ENCODE measurements around the gene RAPGEF1. TPM values are rescaled to one million over a fixed set of nuclear protein-coding genes. Genes with fewer than 3 reads are reported as not detected.

RAPGEF1 gene
- total and polyA plus RNA-seq, 9 of the 15 experiments (the other 6 are each of a cell fraction or from before 2014, with no cell fraction given), result 0.06 to 44.1 (median 19.9) TPM

DNA sequence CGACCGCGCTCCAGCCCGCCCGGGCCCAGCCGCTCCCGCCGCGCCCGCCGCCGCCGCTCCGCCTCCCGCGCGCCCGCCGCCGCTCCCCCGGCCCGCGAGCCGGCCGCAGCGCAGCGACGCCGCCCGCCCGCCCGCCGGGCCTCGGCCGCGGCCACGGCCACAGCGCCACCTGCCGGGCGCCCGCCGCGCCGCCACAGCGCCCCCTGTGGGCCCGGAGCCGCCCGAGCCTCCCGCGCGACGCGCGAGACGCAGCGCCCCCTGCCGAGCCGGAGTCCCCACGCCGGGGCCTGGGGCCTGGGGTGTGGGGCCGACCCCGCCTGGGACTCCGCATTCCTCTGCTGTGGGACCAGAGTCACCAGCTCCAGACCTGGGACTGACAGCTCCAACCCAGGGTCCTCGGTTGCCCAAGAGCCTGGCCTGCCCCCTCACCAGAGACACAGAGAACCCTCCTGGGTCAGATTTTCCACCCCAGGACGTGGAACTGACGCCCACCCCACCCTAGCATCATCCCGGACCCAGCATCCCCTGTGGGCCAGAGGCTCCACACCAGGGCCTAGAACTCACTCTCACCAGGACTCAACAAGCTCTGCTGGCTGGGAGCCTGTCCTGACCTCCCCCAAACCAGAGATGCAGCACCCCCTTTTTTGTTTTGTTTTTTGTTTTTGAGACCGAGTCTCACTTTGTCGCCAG, at the start of gene RAPGEF1 (continued):
- TF ChIP-seq PPARD (CRISPR knock-in tag; IDR thresholded peaks at IDR 0.05) (no peak), MEF2A (IDR thresholded peaks at IDR 0.05; ENCODE audit: control insufficient read depth, low read depth, low read length) (no peak), XRCC5 (IDR thresholded peaks at IDR 0.05; ENCODE audit: low read depth, low read length) (peak; percentile 64; the same call in 1 of the 2 replicates), MCM2 (IDR thresholded peaks at IDR 0.05; ENCODE audit: low read depth) (no peak), CBX8 (IDR thresholded peaks at IDR 0.05; ENCODE audit: borderline replicate concordance, extremely low read depth, low read depth, low read length, poor library complexity, severe bottlenecking) (no peak), NEUROD1 (IDR thresholded peaks at IDR 0.05; ENCODE audit: borderline replicate concordance, low read depth, low read length, partially characterized antibody) (no peak), ZNF133 (CRISPR knock-in tag; IDR thresholded peaks at IDR 0.05) (no peak), SIRT6 (IDR thresholded peaks at IDR 0.05; ENCODE audit: low read depth, low read length) (no peak), SRSF7 (optimal IDR thresholded peaks at IDR 0.05; ENCODE audit: low read depth, low read length) (no peak), XRCC3 (IDR thresholded peaks at IDR 0.05) (no peak), SOX6 (IDR thresholded peaks at IDR 0.05) (no peak), SMARCC2 (IDR thresholded peaks at IDR 0.05; ENCODE audit: low read depth) (no peak), RCOR1 (IDR thresholded peaks at IDR 0.05; ENCODE audit: borderline replicate concordance in 1 of 2, low read depth in 2 of 2, low read length in 2 of 2) (peak in 1 of 2 experiments; percentile 41; a peak in 1 of 4 replicates), YY1 (IDR thresholded peaks at IDR 0.05; ENCODE audit: borderline replicate concordance in 1 of 3, control insufficient read depth in 1 of 3, extremely low read depth in 1 of 3, insufficient read depth in 3 of 3, insufficient read length in 1 of 3, insufficient replicate concordance in 2 of 3, low read depth in 1 of 3, low read length in 2 of 3) (peak in 2 of 3 experiments; percentile 57 to 69), MXD1 (CRISPR knock-in tag; IDR thresholded peaks at IDR 0.05; ENCODE audit: borderline replicate concordance, poor library complexity, severe bottlenecking) (no peak), BCL6 (CRISPR knock-in tag; IDR thresholded peaks at IDR 0.05) (no peak), FOXM1 (IDR thresholded peaks at IDR 0.05; ENCODE audit: low read depth) (no peak), FOXM1 (CRISPR knock-in tag; IDR thresholded peaks at IDR 0.05; ENCODE audit: low read depth) (no peak), SIX5 (IDR thresholded peaks at IDR 0.05; ENCODE audit: borderline replicate concordance in 1 of 2, insufficient read depth in 1 of 2, low read depth in 1 of 2, low read length in 2 of 2) (peak in 1 of 2 experiments; percentile 9; a peak in 1 of 4 replicates)
- TF ChIP-seq, protein P1, sequence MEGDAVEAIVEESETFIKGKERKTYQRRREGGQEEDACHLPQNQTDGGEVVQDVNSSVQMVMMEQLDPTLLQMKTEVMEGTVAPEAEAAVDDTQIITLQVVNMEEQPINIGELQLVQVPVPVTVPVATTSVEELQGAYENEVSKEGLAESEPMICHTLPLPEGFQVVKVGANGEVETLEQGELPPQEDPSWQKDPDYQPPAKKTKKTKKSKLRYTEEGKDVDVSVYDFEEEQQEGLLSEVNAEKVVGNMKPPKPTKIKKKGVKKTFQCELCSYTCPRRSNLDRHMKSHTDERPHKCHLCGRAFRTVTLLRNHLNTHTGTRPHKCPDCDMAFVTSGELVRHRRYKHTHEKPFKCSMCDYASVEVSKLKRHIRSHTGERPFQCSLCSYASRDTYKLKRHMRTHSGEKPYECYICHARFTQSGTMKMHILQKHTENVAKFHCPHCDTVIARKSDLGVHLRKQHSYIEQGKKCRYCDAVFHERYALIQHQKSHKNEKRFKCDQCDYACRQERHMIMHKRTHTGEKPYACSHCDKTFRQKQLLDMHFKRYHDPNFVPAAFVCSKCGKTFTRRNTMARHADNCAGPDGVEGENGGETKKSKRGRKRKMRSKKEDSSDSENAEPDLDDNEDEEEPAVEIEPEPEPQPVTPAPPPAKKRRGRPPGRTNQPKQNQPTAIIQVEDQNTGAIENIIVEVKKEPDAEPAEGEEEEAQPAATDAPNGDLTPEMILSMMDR (IDR thresholded peaks at IDR 0.05 in 2 of 3, conservative IDR thresholded peaks at IDR 0.05 in 1 of 3; ENCODE audit: insufficient read depth in 2 of 3, low read depth in 1 of 3, low read length in 3 of 3), result peak; percentile 62 to 99 (median 98)
- TF ChIP-seq, protein P2, sequence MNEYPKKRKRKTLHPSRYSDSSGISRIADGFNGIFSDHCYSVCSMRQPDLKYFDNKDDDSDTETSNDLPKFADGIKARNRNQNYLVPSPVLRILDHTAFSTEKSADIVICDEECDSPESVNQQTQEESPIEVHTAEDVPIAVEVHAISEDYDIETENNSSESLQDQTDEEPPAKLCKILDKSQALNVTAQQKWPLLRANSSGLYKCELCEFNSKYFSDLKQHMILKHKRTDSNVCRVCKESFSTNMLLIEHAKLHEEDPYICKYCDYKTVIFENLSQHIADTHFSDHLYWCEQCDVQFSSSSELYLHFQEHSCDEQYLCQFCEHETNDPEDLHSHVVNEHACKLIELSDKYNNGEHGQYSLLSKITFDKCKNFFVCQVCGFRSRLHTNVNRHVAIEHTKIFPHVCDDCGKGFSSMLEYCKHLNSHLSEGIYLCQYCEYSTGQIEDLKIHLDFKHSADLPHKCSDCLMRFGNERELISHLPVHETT (CRISPR knock-in tag; conservative IDR thresholded peaks at IDR 0.05 in 1 of 2, IDR thresholded peaks at IDR 0.05 in 1 of 2), result peak in 1 of 2 experiments; percentile 43; a peak in 1 of 4 replicates
